Hepatocyte (in vitro differentiated cells): ENCODE measurements around the gene ABCA13. TPM values are rescaled to one million over a fixed set of nuclear protein-coding genes. Genes with fewer than 3 reads are reported as not detected.

Source experiments
- DNase-seq: peaks from one replicate; pipeline ENCODE4 v3.0.0-alpha.2; 2016; ENCODE audit warnings: low spot score
- H2AFZ ChIP-seq: fragments of 200-600 bp; sonication (generic); 2 replicates; pipeline ENCODE4 v1.6.0; 2016; ENCODE audit warnings: antibody characterized with exemption, mild to moderate bottlenecking
- H3K27ac ChIP-seq: fragments of 200-600 bp; sonication (generic); 2 replicates; pipeline ENCODE4 v1.5.1; 2016; ENCODE audit warnings: mild to moderate bottlenecking
- H3K27me3 ChIP-seq: fragments of 200-600 bp; sonication (generic); 2 replicates; pipeline ENCODE4 v1.6.1; 2016
- H3K36me3 ChIP-seq: fragments of 200-600 bp; sonication (generic); replicated peaks from 2 replicates; pipeline ENCODE4 v1.5.1; 2016; ENCODE audit warnings: low read depth; ENCODE audit not compliant: insufficient read depth
- H3K4me1 ChIP-seq: fragments of 200-600 bp; sonication (generic); 2 replicates; pipeline ENCODE4 v1.5.1; 2016; ENCODE audit warnings: mild to moderate bottlenecking, moderate library complexity; ENCODE audit not compliant: insufficient read depth
- H3K4me2 ChIP-seq: fragments of 200-600 bp; sonication (generic); 2 replicates; pipeline ENCODE4 v1.6.0; 2016
- H3K4me3 ChIP-seq: fragments of 200-600 bp; sonication (generic); 2 replicates; pipeline ENCODE4 v1.5.1; 2016; ENCODE audit warnings: mild to moderate bottlenecking
- H3K79me2 ChIP-seq: fragments of 200-600 bp; sonication (generic); 2 replicates; pipeline ENCODE4 v1.6.0; 2017; ENCODE audit warnings: mild to moderate bottlenecking
- H3K9me2 ChIP-seq: fragments of 200-600 bp; sonication (generic); replicated peaks from 2 replicates; pipeline ENCODE4 v1.6.0; 2017; ENCODE audit warnings: mild to moderate bottlenecking; ENCODE audit not compliant: insufficient read depth
- H3K9me3 ChIP-seq: fragments of 200-600 bp; sonication (generic); 2 replicates; pipeline ENCODE4 v1.5.1; 2016; ENCODE audit warnings: low read depth, mild to moderate bottlenecking
- H4K20me1 ChIP-seq: fragments of 200-600 bp; sonication (generic); 2 replicates; pipeline ENCODE4 v1.6.0; 2016; ENCODE audit warnings: mild to moderate bottlenecking; ENCODE audit not compliant: insufficient read depth, poor library complexity, severe bottlenecking
- CTCF ChIP-seq: fragments of 200-600 bp; sonication (generic); IDR thresholded peaks from 2 replicates; pipeline ENCODE4 v1.5.1; 2016; ENCODE audit warnings: antibody characterized with exemption, mild to moderate bottlenecking; ENCODE audit not compliant: poor library complexity
- EZH2 ChIP-seq: fragments of 200-600 bp; sonication (generic); IDR thresholded peaks from 2 replicates; pipeline ENCODE4 v1.6.1; 2016; ENCODE audit warnings: antibody characterized with exemption, mild to moderate bottlenecking, borderline replicate concordance
- EZH2phosphoT487 ChIP-seq: fragments of 200-600 bp; sonication (generic); IDR thresholded peaks from one replicate; pipeline ENCODE4 v1.6.1; 2018; ENCODE audit warnings: antibody characterized with exemption, mild to moderate bottlenecking, low read depth, moderate library complexity; ENCODE audit not compliant: unreplicated experiment, severe bottlenecking
- WGBS: methylation state at CpG from one replicate; pipeline ENCODE4 v1.1.6; 2016; ENCODE audit warnings: low lambda C conversion rate; ENCODE audit errors: missing lambda C conversion rate; 5-methylcytosine and 5-hydroxymethylcytosine counted together
- polyA plus RNA-seq: library from polyadenylated mRNA; unstranded; fragments of >200 nt; fragmentation: Nextera tagmentation; extraction: Ambion mirVana; gene quantifications from 2 replicates; pipeline ENCODE4 v1.2.1, GENCODE V29; 2016
- total RNA-seq: library from RNA; depleted of rRNA; stranded (reverse); fragments of >200 nt; gene quantifications from 2 replicates; pipeline ENCODE4 v1.2.3, GENCODE V29; 2014

Gene ABCA13
- total and polyA plus RNA-seq, 2 experiments from 2014 or later = 0.57 to 2.0 TPM

GRCh38 chr7:48149058-48149457 lies 22.2 kb upstream of the ABCA13 start:
- no peak for DNase-seq
- Histone ChIP-seq H2AFZ (no peak overlapping the region), H3K4me1 (peaks cover 9% of the 10 kb centered on the region), H3K27me3 (no peaks in the 10 kb centered on the region), H3K4me3 (no peak overlapping the region), H3K36me3 (no peaks in the 10 kb centered on the region), H4K20me1 (no peaks in the 10 kb centered on the region), H3K27ac (no peak overlapping the region), H3K79me2 (no peaks in the 10 kb centered on the region), H3K9me2 (no peaks in the 10 kb centered on the region), H3K4me2 (no peak overlapping the region), H3K9me3 (no peaks in the 10 kb centered on the region)
- TF ChIP-seq EZH2phosphoT487 (no peak), CTCF (no peak), EZH2 (no peak)

GRCh38 chr7:48150086-48150485 lies 21.2 kb upstream of the ABCA13 start:
- TF ChIP-seq CTCF (no peak), EZH2phosphoT487 (no peak), EZH2 (no peak)
- no peak overlapping the region for H2AFZ ChIP-seq
- peaks cover 5% of the 10 kb centered on the region for H3K4me1 ChIP-seq
- 87% methylated on average over 3 of the region's 3 CpGs for WGBS
- no peaks in the 10 kb centered on the region for H3K79me2 ChIP-seq
- DNase-seq = no peak
- H3K36me3 ChIP-seq = no peaks in the 10 kb centered on the region
- no peak overlapping the region for H3K27ac ChIP-seq
- no peaks in the 10 kb centered on the region for H3K27me3 ChIP-seq
- H3K9me2 ChIP-seq = no peaks in the 10 kb centered on the region
- H3K4me2 ChIP-seq = no peak overlapping the region
- H4K20me1 ChIP-seq = no peaks in the 10 kb centered on the region
- H3K4me3 ChIP-seq = no peak overlapping the region
- H3K9me3 ChIP-seq = no peaks in the 10 kb centered on the region

- no peaks in the 10 kb centered on the region for H3K9me2 ChIP-seq
- H3K4me3 ChIP-seq = no peak overlapping the region
- peak; percentile 72 for DNase-seq
- H3K27ac ChIP-seq = no peak overlapping the region
- no peak overlapping the region for H3K4me2 ChIP-seq
- H3K9me3 ChIP-seq = no peaks in the 10 kb centered on the region
- 74% methylated on average over 8 of the region's 8 CpGs for WGBS
- H3K27me3 ChIP-seq = no peaks in the 10 kb centered on the region
- no peak overlapping the region for H2AFZ ChIP-seq
- peak; percentile 73 for TF ChIP-seq CTCF
- no peak for TF ChIP-seq EZH2
- TF ChIP-seq EZH2phosphoT487 = no peak
- no peaks in the 10 kb centered on the region for H3K36me3 ChIP-seq
- H3K79me2 ChIP-seq = no peaks in the 10 kb centered on the region
- no peaks in the 10 kb centered on the region for H3K4me1 ChIP-seq
- no peaks in the 10 kb centered on the region for H4K20me1 ChIP-seq
Observed at GRCh38 chr7:48154792-48155413, 16.4 kb upstream of the ABCA13 start.

- H3K36me3 ChIP-seq = no peaks in the 10 kb centered on the region
- no peak for DNase-seq
- no peaks in the 10 kb centered on the region for H3K4me1 ChIP-seq
- H3K9me3 ChIP-seq = no peaks in the 10 kb centered on the region
- WGBS = 92% methylated on average over 2 of the region's 2 CpGs
- no peak overlapping the region for H3K27ac ChIP-seq
- H3K79me2 ChIP-seq = no peaks in the 10 kb centered on the region
- H2AFZ ChIP-seq = no peak overlapping the region
- no peak overlapping the region for H3K4me3 ChIP-seq
- no peaks in the 10 kb centered on the region for H3K9me2 ChIP-seq
- H3K27me3 ChIP-seq = no peaks in the 10 kb centered on the region
- no peak for TF ChIP-seq EZH2phosphoT487
- no peak for TF ChIP-seq EZH2
- TF ChIP-seq CTCF = no peak
- H3K4me2 ChIP-seq = no peak overlapping the region
- no peaks in the 10 kb centered on the region for H4K20me1 ChIP-seq
Observed at GRCh38 chr7:48158404-48158803, 12.9 kb upstream of the ABCA13 start.
